Nephron (organoid): ENCODE measurements around the gene MATN4.

Experiments
- H3K27ac Mint-ChIP-seq, 3 experiments: 2 replicates each; pipeline ENCODE4 v1.8.0; 2020; ENCODE audit warnings: mixed read lengths in 3 of 3, mild to moderate bottlenecking in 2 of 3, moderate library complexity in 1 of 3
- H3K27me3 Mint-ChIP-seq: 2 replicates; pipeline ENCODE4 v1.8.0; 2021; ENCODE audit warnings: low read depth, mild to moderate bottlenecking, moderate library complexity, mixed read lengths
- H3K36me3 Mint-ChIP-seq: 2 replicates; pipeline ENCODE4 v1.8.0; 2020; ENCODE audit warnings: low read depth, mixed read lengths
- H3K4me1 Mint-ChIP-seq: 2 replicates; pipeline ENCODE4 v1.8.0; 2020; ENCODE audit warnings: mixed read lengths
- H3K4me3 Mint-ChIP-seq, 3 experiments: 2 replicates each; pipeline ENCODE4 v1.8.0; 2020; ENCODE audit warnings: mild to moderate bottlenecking in 3 of 3, mixed read lengths in 3 of 3, moderate library complexity in 2 of 3
- H3K9me3 Mint-ChIP-seq: 2 replicates; pipeline ENCODE4 v1.8.0; 2020; ENCODE audit warnings: mixed read lengths
- CTCF ChIP-seq, 3 experiments: fragments of 200-600 bp; sonication (generic); IDR thresholded peaks; one replicate each; pipeline ENCODE4 v1.5.0; 2021; ENCODE audit warnings: antibody characterized with exemption in 3 of 3; ENCODE audit not compliant: unreplicated experiment in 3 of 3

The MATN4 gene

GRCh38 chr20:45318386-45318939, 10.4 kb upstream of the MATN4 start:
- Mint-ChIP-seq H3K9me3 (no peaks in the 10 kb centered on the region), H3K27ac (no peak overlapping the region), H3K4me1 (no peaks in the 10 kb centered on the region), H3K36me3 (no peaks in the 10 kb centered on the region), H3K27me3 (peaks cover 7% of the 10 kb centered on the region), H3K4me3 (no peak overlapping the region)
- no peak for TF ChIP-seq CTCF (IDR thresholded peaks at IDR 0.05; ENCODE audit: unreplicated experiment in 3 of 3)

GRCh38 chr20:45317826-45318225, 9.7 kb upstream of the MATN4 start:
- Mint-ChIP-seq H3K9me3 (no peaks in the 10 kb centered on the region), H3K4me1 (no peaks in the 10 kb centered on the region), H3K27ac (no peak overlapping the region), H3K4me3 (no peak overlapping the region), H3K36me3 (no peaks in the 10 kb centered on the region), H3K27me3 (peaks cover 10% of the 10 kb centered on the region)
- no peak for TF ChIP-seq CTCF (IDR thresholded peaks at IDR 0.05; ENCODE audit: unreplicated experiment in 3 of 3)

- no peaks in the 10 kb centered on the region for H3K9me3 Mint-ChIP-seq
- no peak overlapping the region for H3K27ac Mint-ChIP-seq
- no peaks in the 10 kb centered on the region for H3K4me1 Mint-ChIP-seq
- peaks cover 16% of the 10 kb centered on the region for H3K27me3 Mint-ChIP-seq
- no peak overlapping the region for H3K4me3 Mint-ChIP-seq
- no peaks in the 10 kb centered on the region for H3K36me3 Mint-ChIP-seq
- no peak for TF ChIP-seq CTCF (IDR thresholded peaks at IDR 0.05; ENCODE audit: unreplicated experiment in 3 of 3)
Measured at GRCh38 chr20:45316150-45317080, 8.3 kb upstream of the MATN4 start.

- Mint-ChIP-seq H3K4me3 (no peak overlapping the region), H3K36me3 (no peaks in the 10 kb centered on the region), H3K27ac (no peak overlapping the region), H3K27me3 (peaks cover 21% of the 10 kb centered on the region), H3K4me1 (no peaks in the 10 kb centered on the region), H3K9me3 (no peaks in the 10 kb centered on the region)
- TF ChIP-seq CTCF (IDR thresholded peaks at IDR 0.05; ENCODE audit: unreplicated experiment in 3 of 3): no peak
Measured at GRCh38 chr20:45315672-45316071, 7.6 kb upstream of the MATN4 start.

GRCh38 chr20:45313943-45314342, 5.8 kb upstream of the MATN4 start:
- no peak for TF ChIP-seq CTCF (IDR thresholded peaks at IDR 0.05; ENCODE audit: unreplicated experiment in 3 of 3)
- H3K9me3 Mint-ChIP-seq: no peaks in the 10 kb centered on the region
- no peaks in the 10 kb centered on the region for H3K36me3 Mint-ChIP-seq
- peaks cover 29% of the 10 kb centered on the region for H3K27me3 Mint-ChIP-seq
- H3K27ac Mint-ChIP-seq: no peak overlapping the region
- no peak overlapping the region for H3K4me3 Mint-ChIP-seq
- H3K4me1 Mint-ChIP-seq: no peaks in the 10 kb centered on the region
